NCI-H510A (cell line): Measurements from ENCODE around the gene RBM14.
"Not testable (repeated sequence)": the region's sequence is repeated elsewhere in the genome, so short reads cannot be mapped to it uniquely, and the experiment has no call there.

Source experiments
- DNase-seq: peaks from one replicate; lab custom pipeline; 2025; lab: John Stamatoyannopoulos, UW

Gene RBM14

DNA sequence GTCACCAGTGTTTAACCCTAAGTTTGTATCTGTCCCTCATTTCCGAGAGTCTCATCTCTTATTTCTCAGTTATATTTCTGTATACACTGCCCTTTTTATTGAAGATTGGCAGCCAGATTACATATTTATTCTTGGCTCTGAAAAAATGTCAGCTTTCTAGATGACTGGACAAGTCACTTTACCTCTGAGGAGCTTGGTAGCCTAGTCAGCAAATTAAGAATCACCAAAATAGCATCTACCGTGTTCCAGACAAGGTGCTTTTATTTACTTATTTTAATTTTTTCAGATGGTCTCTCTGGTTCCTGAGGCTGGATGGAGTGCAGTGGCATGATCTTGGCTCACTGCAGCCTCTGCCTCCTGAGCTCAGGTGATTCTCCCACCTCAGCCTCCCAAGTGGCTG, 16.5 kb downstream of the RBM14 start:
- no peak for DNase-seq

DNA sequence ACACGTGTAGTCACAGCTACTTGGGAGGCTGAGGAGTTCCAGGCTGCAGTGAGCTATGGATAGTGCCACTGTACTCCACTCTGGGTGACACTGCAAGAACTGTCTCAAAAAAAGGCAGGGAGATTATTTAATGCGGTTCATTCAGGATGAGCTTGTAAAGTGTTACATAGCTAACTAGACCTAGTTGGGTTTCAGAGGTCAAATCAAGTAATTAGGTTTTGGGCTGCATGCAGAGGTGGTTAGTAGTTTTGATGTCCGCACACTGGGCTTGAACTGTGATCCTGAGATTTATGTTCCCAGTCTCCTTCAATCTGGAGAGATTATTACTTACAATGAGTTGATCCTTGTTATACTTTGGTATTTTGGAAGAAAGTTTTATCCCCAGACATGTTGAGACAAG, 20.0 kb downstream of the RBM14 start:
- DNase-seq: no peak

DNA sequence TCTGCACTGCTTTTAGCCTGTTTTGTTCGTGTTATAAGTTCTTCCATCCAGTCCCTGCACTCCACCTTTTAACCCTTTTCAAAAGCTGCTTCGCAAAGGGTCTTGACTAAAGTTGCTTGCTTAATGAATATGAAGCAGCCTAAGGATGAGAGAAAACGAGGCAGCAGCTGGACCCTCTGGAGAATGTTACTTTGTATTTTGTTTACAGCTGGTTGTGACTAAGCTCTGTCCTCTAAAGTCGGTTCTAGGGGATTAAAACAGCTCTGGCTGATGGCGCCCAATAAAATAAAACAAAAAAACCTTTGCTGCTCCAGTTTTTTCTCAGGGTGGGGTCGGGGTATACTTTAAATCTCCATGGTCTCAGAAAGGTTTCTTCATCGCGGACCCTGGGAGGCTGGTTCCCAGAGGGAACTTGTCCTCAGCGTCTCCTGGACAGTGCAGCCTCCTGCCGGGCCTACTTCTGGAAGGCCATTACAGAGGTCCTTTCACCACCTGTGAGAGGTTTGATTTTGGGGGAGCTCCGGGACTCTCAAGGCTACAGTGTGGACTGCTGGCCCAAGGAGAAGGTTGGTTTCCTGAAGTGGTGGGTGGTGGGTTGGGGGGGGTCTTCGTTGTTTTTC, 21.2 kb downstream of the RBM14 start:
- DNase-seq: no peak

DNA sequence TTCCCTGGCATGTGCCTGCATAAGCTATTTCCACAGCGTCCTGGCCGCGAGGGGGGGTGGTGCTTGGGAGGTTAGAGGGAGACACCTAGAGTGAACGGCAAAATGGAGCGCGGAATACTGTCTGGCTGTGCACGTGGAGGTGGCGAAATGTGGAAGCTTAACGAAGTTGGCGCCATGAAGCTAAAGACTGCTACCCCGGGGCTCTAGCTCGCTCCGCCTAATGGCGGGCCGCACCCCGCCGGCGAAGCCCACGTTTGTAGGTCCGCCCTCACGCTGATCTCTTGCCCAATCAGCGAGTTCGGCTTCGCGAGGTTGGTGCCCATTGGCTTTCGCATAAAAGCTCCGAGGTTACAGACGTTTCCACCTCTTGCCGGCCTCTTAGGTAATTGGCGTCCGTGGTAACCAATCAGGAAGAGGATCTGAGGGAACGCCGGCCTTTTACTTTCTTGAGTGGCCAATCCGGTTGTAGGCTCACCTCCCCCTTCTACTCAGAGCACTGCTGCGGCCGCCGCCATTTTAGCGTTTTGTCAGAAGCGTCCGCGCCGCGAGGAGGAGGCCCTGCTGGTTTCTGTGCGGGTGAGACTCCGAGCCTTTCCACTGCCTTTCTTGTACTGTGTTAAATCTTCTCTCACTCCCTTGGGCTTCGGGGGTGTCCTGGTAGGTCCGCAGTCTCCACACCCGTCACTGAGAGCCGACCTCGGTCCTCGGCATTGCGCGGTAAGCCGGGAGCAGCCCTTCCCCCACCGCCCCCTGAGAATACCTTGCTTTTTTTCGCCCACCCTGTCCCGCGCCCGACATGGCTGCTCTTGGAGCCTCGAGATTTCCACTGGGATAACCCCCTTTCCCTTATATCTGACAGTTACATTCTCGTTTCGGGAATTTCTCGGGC, 22.0 kb downstream of the RBM14 start, which contains the start of gene RBM4:
Gene RBM4 (plus strand): TSS at position 527 of the 889 bp plus-strand sequence. CDS start 1,009 bp downstream, outside the sequence.
- DNase-seq: peak; percentile 99

DNA sequence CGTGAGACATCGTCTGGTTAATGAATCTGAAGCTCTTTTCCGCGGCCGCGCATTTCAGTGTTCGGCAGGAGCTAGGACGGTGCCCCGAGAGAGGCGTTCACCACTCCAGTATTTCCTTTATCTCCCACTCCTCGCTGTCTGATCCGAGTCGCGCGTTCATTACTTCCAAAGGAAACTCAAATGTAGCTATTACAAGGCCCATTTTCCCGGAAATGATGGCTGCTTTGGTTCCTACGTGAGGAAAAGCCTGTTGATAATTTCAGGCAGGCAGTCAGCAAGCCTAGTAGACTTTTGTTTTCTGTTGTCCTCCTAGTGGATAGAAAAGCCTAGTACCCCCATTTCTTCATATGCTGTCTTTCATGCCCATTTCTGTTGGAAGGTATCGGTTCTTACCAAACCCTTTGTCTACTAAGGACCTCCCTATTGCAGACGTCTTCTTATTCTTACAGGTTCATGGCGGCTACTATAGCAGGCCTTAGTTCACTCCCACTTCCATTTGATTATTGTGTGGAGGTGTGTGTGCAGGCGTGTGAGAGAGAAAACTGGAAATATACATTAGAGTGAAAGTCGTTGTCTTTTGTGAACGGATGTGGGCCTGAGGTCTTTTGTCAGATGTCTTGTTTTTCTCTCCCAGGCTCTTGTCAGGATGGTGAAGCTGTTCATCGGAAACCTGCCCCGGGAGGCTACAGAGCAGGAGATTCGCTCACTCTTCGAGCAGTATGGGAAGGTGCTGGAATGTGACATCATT, 22.8 kb downstream of the RBM14 start:
- DNase-seq: no peak

DNA sequence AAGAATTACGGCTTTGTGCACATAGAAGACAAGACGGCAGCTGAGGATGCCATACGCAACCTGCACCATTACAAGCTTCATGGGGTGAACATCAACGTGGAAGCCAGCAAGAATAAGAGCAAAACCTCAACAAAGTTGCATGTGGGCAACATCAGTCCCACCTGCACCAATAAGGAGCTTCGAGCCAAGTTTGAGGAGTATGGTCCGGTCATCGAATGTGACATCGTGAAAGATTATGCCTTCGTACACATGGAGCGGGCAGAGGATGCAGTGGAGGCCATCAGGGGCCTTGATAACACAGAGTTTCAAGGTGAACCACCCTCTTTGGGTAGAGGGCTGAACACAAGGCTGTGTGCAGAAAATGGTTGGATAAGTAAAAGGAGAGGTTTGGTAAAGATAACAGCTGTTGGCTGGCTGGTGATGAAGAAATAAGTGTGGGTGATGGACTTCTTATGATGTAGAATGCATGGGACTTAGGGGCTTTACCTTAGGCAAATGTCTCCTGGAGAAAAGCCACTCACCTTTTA, 23.4 kb downstream of the RBM14 start:
- DNase-seq: not testable (repeated sequence)

DNA sequence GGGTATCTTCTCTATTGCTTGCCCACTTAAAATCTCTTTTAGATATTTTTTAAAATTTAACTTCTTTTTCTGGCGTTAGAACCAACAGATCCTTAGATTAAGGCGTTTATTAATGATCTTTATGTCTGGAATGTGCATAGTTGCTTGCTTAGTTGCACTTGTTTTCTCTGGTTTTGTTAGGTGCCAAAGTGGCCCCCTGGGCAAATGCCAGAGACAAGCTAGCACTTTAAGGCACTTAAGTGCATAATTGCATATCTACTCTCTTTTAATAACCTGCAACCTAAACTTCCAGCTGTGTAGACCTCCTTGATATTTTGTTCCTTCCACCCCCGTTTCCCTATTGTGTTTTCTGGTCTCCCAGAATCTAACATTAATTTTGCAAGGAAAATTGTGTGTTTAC, 25.4 kb downstream of the RBM14 start:
- no peak for DNase-seq

DNA sequence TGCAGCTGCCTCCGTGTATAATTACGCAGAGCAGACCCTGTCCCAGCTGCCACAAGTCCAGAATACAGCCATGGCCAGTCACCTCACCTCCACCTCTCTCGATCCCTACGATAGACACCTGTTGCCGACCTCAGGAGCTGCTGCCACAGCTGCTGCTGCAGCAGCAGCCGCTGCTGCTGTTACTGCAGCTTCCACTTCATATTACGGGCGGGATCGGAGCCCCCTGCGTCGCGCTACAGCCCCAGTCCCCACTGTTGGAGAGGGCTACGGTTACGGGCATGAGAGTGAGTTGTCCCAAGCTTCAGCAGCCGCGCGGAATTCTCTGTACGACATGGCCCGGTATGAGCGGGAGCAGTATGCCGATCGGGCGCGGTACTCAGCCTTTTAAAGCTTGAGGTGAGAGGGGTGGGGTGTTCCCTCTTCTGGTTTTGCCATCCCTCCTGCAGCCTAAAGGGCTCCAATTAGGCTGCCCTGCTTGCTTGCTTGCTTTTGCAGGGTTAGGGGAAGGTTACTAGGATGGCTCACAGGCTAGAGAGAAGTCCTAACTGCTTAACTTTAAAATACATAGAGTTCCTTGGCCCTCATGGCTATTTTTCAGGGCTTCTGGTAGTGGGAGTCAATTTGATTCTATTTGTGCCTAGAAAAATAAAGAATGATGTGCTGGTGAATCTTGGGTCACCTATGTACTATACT, 27.5 kb downstream of the RBM14 start:
- no peak for DNase-seq

DNA sequence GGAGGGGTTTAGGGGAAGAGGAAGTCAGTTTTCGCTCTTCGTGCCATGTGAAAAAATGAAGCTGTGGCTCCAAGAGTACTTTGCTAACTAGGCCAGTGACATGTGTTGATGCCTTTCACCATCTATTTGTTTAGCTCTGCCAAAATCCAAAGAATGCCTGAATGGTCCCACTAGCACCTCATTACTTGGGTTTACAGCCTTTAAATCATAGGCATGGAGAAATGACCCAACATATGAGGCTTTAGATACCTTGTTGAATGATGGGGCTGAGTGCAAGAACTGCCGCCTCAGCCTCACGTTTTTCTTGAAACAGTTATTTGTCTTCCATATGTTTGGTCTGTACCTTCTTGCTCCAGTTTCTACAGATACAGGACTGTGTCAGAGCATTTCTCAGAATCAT, 30.4 kb downstream of the RBM14 start:
- DNase-seq: no peak

DNA sequence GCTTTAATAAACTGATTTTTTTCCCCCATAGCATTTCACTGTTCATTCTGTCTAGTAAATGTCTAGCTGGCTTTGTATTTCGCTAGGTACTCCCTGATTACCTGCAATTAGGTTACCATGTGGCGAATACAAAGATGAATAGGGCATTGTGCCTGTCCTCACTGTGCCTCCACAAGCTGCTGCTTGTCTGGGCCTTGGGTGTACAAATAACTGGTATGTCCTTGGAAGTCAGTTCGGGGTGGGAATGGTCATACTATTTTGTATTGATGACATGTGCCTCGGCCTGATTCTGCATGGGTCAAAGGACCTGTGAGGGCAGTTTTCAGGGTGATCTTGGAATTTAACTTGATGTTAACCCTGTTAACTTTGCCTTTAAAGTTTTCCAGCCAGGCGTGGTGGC, 33.5 kb downstream of the RBM14 start:
- no peak for DNase-seq

DNA sequence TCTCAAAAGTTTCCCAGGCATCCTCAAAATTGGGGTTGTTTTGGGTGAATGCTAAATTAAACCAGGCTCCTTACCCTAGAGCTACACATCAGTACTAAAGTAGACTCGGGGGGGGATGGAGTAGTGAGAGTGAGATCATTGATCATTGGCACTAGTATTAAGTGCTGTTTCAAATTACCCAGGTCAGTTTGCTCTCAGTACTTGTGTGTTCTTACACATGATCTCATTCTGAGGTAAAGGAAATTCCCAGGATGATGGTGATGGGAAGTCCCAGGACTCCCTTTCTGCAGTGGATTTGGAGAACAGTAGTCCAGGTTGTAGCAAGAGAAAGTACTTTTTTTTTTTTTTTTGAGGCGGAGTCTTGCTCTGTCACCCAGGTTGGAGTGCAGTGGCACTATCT, 34.6 kb downstream of the RBM14 start:
- no peak for DNase-seq

DNA sequence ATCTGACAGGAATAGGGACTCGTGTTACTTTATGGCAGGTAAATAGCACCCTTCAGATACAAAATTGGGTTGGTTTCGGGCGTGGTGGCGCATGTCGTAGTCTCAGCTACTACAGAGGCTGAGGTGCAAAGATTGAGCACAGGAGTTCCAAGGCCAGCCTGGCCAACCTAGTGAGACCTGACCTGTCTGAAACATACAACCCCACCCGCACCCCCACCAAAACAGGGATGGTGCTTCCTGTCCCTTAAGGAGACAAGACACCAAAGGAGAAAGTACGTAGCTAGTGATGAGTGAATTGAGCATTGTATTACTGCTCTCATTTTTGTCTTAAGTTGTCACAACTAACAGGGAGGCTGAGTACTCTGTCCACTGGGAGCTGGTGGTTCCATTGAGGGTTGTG, 36.2 kb downstream of the RBM14 start:
- DNase-seq: no peak

DNA sequence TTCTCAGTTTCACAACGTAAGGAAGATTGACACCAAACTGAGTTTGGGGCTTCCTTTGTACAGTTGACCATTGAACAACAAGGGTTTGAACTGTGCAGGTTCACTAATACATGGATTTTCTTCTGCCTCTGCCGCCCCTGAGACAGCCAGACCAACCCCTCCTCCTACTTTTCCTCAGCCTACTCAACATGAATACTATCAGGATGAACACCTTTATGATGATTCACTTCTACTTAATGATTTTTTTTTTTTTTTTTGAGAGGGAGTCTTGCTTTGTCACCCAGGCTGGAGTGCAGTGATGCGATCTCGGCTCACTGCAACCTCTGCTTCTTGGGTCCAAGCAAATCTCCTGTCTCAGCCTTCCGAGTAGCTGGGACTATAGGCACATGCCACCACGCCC, 36.7 kb downstream of the RBM14 start:
- no peak for DNase-seq

DNA sequence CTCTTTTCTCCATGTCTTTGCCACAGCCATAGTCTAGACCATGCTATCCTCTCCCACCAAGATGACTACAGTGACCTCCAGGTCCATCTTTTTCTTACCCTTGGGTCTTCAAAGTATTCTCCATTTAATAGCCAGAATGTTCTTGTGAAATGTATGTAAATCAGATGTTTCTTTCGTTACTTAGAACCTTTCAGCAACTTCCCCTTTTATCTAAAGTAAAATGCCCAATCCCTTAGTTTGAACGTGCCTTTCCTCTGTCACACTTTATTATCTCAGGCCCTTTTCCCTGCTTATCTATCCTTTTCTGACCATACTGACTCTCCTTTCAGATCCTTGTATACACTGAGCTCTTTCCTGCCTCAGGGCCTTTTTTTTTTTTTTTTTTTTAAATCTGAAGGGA, 43.3 kb downstream of the RBM14 start:
- no peak for DNase-seq

DNA sequence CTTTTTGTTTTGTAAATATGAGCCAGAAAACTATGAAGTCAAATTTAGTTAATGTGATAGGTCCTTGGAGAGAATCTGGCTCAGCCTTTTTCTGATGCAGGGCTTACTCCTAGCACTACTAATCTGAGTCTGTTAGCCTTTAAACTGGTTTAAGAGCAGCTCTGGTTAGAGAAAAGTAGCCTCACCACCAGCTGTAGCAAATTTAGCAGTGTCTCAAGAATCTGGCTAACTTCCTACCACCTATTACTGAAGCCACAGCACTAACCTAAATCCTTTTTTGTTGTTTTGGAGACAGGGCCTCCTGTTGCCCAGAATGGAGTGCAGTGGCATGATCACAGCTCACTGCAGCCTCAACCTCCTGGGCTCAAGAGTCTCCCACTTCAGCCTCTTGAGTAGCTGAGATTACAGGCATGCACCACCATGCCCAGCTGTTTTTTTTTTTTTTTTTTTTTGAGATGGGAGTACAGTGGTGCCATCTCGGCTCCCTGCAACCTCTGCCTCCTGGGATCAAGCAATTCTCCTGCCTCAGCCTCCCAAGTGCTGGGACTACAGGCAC, 47.4 kb downstream of the RBM14 start:
- no peak for DNase-seq

DNA sequence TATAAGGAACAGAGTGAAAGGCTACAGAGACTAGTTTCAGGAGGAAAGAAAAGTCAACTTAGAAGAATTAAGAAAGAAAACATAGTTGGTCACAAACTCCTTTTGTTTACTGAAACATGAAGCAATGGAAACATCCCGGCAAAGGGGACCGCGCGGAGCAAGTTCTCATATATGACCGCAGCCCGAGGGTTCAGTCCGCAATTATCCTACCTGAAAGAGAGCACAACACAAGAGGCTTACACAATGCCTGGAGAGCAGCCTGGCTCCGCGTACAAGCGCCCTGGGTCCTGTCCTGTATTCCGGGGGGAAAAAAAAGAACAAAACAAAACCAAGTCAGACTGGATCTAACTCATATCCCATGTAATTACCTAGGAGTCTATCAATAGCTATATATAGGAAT, 48.9 kb downstream of the RBM14 start:
- no peak for DNase-seq

DNA sequence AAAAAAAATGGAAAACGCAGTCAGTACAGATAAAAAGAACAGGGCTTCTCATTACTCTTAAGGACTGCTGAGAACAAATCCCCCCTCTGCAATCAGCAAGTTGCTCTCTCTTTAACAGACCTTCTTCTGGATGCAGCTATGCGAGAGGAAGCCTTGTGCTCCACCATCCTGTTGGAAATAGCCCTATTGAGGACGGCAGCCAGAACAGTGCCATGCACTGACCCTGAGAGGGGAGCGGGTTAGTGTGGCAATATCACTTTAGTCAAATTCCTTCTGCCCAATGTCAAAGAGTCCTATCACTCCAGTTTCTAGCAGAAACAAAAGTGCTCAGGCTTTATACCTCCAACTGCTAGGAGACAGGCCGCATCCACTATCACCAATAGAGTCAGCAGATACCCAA, 54.4 kb downstream of the RBM14 start:
- no peak for DNase-seq

DNA sequence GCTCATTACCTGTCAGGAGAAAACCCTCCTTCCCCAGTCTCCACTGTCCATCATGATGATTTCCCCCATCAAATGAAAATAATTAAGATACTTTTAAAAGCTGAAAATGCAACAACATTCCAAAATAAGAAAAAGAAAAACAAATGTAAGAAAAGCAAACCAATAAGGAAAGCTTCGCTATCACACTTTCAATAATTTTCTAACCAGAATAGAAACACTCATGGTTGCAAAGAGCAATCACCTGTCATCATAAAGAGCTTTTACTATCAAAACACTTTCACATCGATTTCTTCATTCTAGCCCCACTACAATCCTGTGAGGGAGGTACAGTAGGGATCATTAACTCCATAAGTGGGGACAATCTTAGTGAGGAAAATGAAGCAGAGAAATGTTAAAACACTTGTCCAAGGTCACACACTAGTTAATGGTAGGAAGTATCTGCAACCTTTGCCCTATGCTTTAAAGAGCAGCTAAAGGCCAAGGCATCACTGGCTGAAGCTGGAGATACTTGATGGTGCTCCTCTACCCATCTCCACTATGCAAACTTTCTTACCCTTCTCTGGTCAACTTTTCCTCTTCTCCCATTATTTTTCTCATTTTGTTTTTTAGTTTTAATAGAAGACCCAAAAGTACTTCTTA, 58.7 kb downstream of the RBM14 start:
- no peak for DNase-seq

DNA sequence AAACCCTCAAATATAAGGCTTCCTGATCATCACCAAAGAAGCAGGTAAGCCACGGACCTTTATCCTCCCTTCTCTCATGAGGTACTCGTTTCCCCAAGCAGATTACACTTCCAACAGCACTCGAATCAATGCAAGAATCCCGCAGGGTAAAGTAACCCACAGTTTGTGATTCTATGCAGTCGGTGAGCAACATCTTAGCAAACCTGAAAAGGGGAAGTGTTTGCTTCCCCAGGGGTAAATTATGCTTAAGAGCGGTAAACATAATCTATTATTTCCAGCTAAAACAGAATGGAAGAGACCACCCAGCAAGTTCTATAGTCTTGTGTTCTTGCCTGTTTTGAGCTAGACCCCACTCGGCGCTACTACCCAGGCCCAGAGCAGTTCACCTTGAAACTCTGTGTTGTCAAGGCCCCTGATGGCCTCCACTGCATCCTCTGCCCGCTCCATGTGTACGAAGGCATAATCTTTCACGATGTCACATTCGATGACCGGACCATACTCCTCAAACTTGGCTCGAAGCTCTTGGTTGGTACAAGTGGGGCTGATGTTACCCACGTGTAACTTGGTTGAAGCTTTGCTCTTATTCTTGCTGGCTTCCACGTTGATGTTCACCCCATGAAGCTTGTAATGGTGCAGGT, 60.0 kb downstream of the RBM14 start:
- DNase-seq: no peak
